HG03060 (cell line): ENCODE measurements around the gene NMNAT1.
A peak's percentile ranks its signal among the peaks of the same experiment; 100 is the strongest.
"Not testable (repeated sequence)": the region's sequence is repeated elsewhere in the genome, so short reads cannot be mapped to it uniquely, and the experiment has no call there.

Source experiments
- ATAC-seq: cut with Tn5 transposase; IDR thresholded peaks from one replicate; pipeline ENCODE4 v1.9.1; 2021; ENCODE audit warnings: low read depth, moderate number of reproducible peaks; ENCODE audit not compliant: unreplicated experiment

NMNAT1 gene

GRCh38 chr1:10007169-10007568 lies 63.9 kb downstream of the NMNAT1 start:
- ATAC-seq, result no peak

DNA sequence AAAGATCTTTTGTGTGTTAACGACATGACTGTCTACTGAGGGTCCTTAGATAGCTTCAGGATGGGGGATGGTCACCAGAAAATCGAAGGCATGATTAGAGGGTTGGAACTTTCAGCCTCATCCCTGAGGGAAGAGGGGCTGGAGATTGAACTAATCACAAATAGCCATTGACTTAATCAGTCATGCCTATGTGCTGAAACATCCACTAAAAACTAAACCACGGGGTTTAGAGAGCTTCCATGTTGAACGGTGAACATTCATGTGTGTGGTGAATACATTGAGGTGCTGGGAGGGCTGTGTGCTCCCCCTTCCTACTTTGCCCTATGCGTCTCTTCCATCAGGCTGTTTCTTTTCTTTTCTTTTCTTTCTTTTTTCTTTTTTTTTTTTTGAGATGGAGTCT lies 70.7 kb downstream of the NMNAT1 start:
- no peak for ATAC-seq

DNA sequence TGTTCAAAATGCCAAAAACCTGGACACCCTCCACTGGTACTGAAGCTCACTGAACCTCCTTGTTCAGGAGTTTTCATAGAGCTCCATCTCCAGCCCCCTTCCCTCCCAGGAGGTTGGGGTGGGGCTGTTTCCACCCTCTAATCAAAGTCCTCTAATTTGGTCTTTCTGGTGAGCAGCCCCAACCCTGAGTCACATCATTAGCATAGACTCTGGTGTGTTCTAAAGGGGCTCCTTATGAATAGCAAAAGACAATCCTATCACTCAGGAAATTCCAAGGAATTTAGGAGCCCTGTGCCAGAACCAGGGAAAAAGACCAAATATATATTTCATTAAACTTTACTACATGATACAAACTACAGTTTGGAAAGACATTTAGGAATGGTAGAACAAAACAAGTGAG lies 76.3 kb downstream of the NMNAT1 start:
- ATAC-seq, result no peak

GRCh38 chr1:10020086-10020485 lies 76.8 kb downstream of the NMNAT1 start:
- no peak for ATAC-seq

GRCh38 chr1:10020678-10021077 lies 77.4 kb downstream of the NMNAT1 start:
- not testable (repeated sequence) for ATAC-seq

DNA sequence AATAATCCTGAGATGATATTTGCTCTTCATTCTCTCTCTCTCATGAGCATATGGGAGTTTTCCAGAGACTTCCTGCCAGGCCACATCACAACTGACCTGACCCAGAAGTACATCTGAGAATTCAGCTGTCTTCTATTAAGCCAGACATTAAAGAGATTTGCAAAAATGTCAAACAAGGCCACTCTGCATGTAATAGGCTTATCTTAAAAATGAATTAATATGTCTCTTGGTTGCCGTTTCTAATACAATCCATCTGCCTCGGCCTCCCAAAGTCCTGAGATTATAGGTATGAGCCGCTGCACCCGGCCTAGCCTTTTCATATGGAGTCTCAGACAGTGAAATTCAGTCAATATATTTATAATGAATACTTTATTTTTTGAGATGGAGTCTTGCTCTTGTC lies 78.7 kb downstream of the NMNAT1 start:
- not testable (repeated sequence) for ATAC-seq

GRCh38 chr1:10022656-10023055 lies 79.4 kb downstream of the NMNAT1 start:
- no peak for ATAC-seq

DNA sequence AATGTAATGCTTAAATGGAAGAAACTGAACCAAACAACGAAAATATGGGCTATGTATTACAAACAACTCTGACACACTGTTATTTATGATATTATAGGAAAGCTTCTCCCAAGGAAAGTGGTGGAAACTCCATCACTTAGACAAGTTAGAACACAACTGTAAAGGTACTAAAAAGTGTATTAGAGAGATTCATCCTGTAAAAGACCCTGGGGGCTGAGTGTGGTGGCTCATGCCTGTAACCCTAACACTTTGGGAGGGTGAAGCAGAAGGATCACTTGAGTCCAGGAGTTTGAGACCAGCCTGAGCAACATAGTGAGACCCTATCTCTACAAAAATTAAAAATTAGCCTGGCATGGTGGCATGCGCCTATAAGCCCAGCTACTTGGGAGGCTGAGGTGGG lies 82.1 kb downstream of the NMNAT1 start:
- ATAC-seq, result no peak

DNA sequence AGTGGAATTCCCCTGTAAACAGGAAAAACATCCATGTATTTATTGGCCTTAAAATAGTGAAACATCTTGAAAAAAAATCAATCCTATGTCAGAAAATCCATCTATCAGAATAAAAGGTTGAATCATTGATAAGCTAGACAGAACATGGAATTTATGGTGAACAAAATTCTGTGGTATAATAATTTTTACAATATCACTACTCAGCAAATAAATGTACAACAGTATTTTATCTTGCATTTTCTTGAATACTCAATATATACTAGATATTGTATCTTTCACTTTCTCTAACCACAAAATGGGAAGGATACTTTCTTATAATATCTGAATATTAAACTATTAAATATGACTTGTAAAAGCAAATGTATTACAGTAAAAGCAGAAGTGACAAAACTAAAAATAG lies 83.8 kb downstream of the NMNAT1 start:
- no peak for ATAC-seq

- ATAC-seq, result not testable (repeated sequence)
Observed at GRCh38 chr1:10028956-10029500, 85.8 kb downstream of the NMNAT1 start.

DNA sequence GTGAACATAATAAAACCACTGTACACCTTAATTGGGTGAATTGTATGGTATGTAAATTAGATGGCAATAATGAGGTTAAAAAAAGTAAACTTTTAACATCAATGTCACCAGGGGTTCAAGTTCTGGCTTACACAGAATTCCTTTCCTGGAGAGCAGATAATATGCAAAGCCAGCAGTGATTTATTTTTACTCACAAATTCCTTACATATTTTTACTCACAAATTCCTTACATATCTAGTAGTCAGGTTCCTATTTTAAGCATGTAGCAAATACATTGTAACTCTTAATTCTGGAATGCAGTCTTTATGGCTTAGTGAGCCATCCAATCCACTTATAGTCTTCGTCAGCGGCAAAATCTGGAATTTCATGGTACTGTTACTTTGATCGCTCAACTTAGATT lies 88.2 kb downstream of the NMNAT1 start:
- no peak for ATAC-seq

- ATAC-seq, result peak; percentile 65
Observed at GRCh38 chr1:10032590-10033358, 89.5 kb downstream of the NMNAT1 start, which contains the start of gene UBE4B. UBE4B (plus strand) TSS chr1:10032958; CDS start chr1:10033671, 713 bp downstream.

- peak; percentile 11 for ATAC-seq
Observed at GRCh38 chr1:10033359-10033845, 90.1 kb downstream of the NMNAT1 start.
